ENCODE measurements around the gene CPT1A. TPM values are rescaled to one million over a fixed set of nuclear protein-coding genes. Genes with fewer than 3 reads are reported as not detected.

Gene CPT1A
- total RNA-seq, 3 donors from 2014 or later, result 22.2 to 62.6 (median 30.4) TPM

- no peak overlapping the region for H3K27ac ChIP-seq
- no peaks in the 10 kb centered on the region for H3K27me3 ChIP-seq
- H3K9me3 ChIP-seq, result peaks cover 4 to 10% of the 10 kb centered on the region in 2 donors
- DNase-seq (ENCODE audit: low spot score in 2 of 2), result no peak
- intact Hi-C loops (cut with DNase I; ENCODE audit: low total_unique reads), result no loop called here
- no peak for TF ChIP-seq CTCF (IDR thresholded peaks at IDR 0.05)
- TF ChIP-seq POLR2A (IDR thresholded peaks at IDR 0.05), result no peak
- no peak for TF ChIP-seq POLR2AphosphoS5 (IDR thresholded peaks at IDR 0.05)
- no peaks in the 10 kb centered on the region for H3K4me1 ChIP-seq
- H3K36me3 ChIP-seq, result no peaks in the 10 kb centered on the region
- no peak overlapping the region for H3K4me3 ChIP-seq
Observed at GRCh38 chr11:68715456-68716122, 126.1 kb downstream of the CPT1A start.

- no peaks in the 10 kb centered on the region for H3K27me3 ChIP-seq
- no peak overlapping the region for H3K27ac ChIP-seq
- no peak overlapping the region for H3K4me3 ChIP-seq
- no peaks in the 10 kb centered on the region for H3K36me3 ChIP-seq
- no peaks in the 10 kb centered on the region for H3K4me1 ChIP-seq
- intact Hi-C loops (cut with DNase I; ENCODE audit: low total_unique reads), result no loop called here
- H3K9me3 ChIP-seq, result peaks cover 0 to 4% of the 10 kb centered on the region in 2 donors
- TF ChIP-seq POLR2AphosphoS5 (IDR thresholded peaks at IDR 0.05) (no peak), CTCF (IDR thresholded peaks at IDR 0.05) (no peak), POLR2A (IDR thresholded peaks at IDR 0.05) (no peak)
- DNase-seq (ENCODE audit: low spot score in 2 of 2), result no peak
Observed at GRCh38 chr11:68714060-68714856, 127.5 kb downstream of the CPT1A start.

DNA sequence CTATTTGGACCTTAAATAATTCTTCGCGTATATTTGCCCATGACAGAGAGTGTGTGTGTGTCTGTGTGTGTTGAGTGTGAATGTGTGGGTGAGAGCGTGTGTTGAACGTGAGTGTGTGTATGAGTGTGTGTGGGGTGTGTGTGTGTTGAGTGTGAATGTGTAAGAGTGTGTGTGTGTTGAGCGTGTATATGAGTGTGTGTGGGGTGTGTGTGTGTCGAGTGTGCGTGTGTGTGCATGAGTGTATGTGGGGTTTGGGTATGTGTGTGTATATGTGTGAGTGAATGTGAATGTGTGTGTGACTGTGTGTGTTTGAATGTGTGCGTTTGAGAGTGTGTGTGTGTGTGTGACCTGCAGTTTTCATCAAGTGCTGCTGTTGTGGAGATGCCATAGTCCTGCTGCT, 130.6 kb downstream of the CPT1A start:
- Histone ChIP-seq H3K27ac (no peak overlapping the region), H3K27me3 (no peaks in the 10 kb centered on the region), H3K4me3 (no peak overlapping the region), H3K36me3 (no peaks in the 10 kb centered on the region), H3K4me1 (no peaks in the 10 kb centered on the region), H3K9me3 (no peaks in the 10 kb centered on the region)
- TF ChIP-seq POLR2A (IDR thresholded peaks at IDR 0.05) (no peak), CTCF (IDR thresholded peaks at IDR 0.05) (no peak), POLR2AphosphoS5 (IDR thresholded peaks at IDR 0.05) (no peak)
- no peak for DNase-seq (ENCODE audit: low spot score in 2 of 2)
- intact Hi-C loops (cut with DNase I; ENCODE audit: low total_unique reads), result no loop called here

- intact Hi-C loops (cut with DNase I; ENCODE audit: low total_unique reads), result no loop called here
- DNase-seq (ENCODE audit: low spot score in 2 of 2), result no peak
- H3K4me3 ChIP-seq, result no peak overlapping the region
- no peak overlapping the region for H3K27ac ChIP-seq
- no peaks in the 10 kb centered on the region for H3K4me1 ChIP-seq
- H3K9me3 ChIP-seq, result no peaks in the 10 kb centered on the region
- no peaks in the 10 kb centered on the region for H3K27me3 ChIP-seq
- TF ChIP-seq POLR2A (IDR thresholded peaks at IDR 0.05) (no peak), POLR2AphosphoS5 (IDR thresholded peaks at IDR 0.05) (no peak), CTCF (IDR thresholded peaks at IDR 0.05) (no peak)
- no peaks in the 10 kb centered on the region for H3K36me3 ChIP-seq
Observed at GRCh38 chr11:68710409-68710808, 131.3 kb downstream of the CPT1A start.

DNA sequence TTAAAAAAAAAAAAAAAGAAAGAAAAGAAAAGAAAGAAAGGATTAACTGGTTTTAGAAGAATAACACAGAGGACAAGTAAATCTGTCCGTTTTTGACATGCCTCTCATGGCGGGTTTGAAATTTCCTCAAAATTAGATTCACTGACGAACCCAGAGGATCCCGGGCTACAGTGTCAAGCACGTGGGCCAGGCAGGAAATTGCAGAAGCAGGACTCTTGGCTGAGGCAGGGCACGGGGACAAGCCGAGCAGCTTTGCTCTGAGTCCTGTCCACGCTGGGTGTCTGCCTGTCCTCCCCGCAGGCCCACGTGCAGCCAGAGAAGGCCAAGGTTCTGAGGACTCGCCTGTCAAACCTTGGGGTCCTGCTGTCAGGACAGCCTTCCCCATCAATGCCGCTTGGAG, 132.7 kb downstream of the CPT1A start:
- no peaks in the 10 kb centered on the region for H3K36me3 ChIP-seq
- DNase-seq (ENCODE audit: low spot score in 2 of 2), result no peak
- intact Hi-C loops (cut with DNase I; ENCODE audit: low total_unique reads), result no loop called here
- no peaks in the 10 kb centered on the region for H3K4me1 ChIP-seq
- H3K9me3 ChIP-seq, result no peaks in the 10 kb centered on the region
- TF ChIP-seq POLR2AphosphoS5 (IDR thresholded peaks at IDR 0.05) (no peak), CTCF (IDR thresholded peaks at IDR 0.05) (no peak), POLR2A (IDR thresholded peaks at IDR 0.05) (no peak)
- H3K4me3 ChIP-seq, result no peak overlapping the region
- H3K27me3 ChIP-seq, result no peaks in the 10 kb centered on the region
- no peak overlapping the region for H3K27ac ChIP-seq
